DMS 273 (cell line): ENCODE results near the gene OTULINL.
A peak's percentile ranks its signal among the peaks of the same experiment; 100 is the strongest.

ENCODE experiments used
- DNase-seq: peaks from one replicate; lab custom pipeline; 2025; ENCODE audit not compliant: unreplicated experiment; lab: John Stamatoyannopoulos, UW

Gene OTULINL

GRCh38 chr5:14599476-14600127, 18.0 kb downstream of the OTULINL start:
- peak; percentile 26 for DNase-seq

DNA sequence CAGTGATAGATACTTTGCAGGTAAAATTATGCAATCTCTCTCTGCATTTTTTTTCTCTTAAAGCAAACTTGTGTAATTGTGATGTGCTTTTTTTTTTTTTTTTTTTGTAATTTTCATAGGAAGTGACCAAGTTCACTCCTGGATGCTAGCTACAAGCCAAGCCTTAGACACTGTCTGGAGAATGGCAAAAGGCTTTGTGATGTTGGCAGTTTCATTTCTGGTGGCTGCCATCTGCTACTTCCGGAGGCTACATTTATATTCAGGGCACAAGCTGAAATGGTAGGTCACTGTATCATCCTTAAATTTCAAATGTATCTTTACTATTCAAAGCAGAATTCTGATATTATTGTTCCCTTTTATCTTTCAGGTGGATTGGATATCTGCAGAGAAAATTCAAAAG, 19.3 kb downstream of the OTULINL start:
- DNase-seq, result peak; percentile 40

DNA sequence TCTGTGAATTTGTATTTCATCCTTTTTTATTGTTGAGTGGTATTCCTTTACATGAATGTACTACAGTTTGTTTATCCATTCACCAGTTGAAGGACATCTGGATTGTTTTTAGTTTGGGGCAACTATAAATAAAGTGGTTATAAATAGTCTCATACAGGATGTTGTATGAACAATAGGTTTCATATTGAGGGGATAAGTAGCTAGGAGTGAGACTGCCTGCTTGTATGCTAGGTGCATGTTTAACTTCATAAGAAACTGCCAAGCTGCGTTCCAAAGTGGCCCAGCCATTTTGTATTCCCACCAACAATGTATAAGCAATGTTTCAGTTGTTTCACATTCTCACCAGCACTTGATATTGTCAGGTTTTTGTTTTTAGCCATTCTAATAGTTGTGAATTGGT, 21.5 kb downstream of the OTULINL start:
- DNase-seq, result no peak

DNA sequence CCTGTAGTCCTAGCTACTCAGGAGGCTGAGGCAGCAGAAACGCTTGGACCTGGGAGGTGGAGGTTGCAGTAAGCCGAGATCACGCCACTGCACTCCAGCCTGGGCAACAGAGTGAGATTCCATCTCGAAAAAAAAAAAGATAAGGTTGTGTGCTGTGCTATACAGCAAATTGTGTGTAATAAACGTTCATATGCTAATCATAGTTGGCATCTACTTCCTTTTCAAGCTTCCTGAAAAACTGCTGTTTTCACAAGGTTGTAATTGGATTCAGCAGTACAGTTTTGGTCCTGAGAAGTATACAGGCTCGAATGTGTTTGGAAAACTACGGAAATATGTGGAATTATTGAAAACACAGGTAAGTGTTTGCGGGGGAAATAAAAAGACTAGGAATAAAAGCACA, 25.5 kb downstream of the OTULINL start:
- DNase-seq, result no peak

DNA sequence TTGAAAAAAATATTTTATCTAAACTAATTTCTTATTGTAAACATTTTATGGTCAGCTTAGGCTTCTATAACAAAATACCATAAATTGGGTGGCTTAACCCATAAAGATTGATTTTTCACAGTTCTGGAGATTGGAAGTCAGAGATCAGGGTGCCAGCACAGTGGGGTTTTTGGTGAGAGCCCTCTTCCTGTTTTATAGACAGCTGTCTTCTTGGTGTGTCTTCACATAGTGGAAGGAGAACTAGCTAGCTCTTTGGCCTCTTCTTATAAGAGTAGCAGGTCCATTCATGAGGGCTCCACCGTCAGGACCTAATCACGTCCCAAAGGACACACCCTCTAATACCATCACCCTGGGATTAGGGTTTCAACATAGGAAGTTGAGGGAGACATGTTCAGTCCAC, 26.6 kb downstream of the OTULINL start:
- no peak for DNase-seq

DNA sequence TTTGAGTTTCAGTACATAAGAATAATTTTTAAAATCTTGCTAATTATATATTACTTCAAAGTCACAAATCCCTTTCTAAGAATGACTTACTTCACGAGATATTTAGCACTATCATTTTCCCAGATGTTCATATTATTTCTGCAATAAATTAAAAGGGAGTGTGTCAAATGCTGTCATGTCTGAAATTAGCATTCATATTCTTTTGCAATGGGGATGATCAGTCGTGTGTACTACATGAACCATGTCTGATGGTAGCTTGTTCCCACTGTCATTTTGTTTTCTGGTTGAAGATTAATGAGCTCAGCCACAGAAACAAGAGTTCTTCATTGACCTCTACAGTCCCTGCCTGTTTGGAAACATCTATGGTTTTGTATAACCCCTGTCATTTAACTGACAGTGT, 30.1 kb downstream of the OTULINL start:
- no peak for DNase-seq

DNA sequence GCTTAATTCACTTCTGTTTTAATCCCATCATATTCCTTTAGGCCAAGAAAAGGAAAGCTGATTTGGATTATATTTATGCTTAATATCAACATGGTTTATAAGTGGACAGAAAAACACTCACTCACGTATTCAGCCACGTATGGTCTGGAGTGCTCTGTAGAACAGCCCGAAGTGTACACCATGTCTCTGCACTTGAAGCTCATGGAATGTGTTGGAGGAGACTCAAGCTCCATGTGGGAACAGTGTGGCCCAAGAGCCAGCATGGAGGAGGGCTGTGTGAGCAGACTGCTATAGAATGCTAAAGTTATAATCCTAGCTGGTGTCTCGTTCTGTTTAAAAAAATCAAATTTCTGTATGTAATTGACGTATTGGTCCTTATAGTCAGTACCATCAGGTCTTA, 32.9 kb downstream of the OTULINL start:
- no peak for DNase-seq

DNA sequence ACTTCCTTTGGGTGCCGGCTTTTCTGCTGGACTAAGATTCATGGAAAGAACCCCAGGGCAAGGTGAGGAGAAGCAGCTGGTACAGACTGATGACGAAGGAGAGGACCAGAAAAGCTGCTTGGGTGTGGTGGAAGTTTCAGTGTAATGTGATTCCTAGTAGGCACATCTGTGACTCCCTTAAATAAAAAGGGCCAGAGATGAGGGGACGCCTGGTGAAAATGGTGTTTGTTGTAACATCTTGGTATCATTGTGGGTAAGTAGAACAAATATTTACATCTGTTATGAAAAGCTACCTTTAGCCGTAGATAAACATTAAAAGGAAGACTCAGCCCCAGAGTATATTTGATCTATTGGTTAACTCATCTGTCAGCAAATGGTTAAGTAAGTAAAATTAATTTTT, 33.8 kb downstream of the OTULINL start:
- DNase-seq, result no peak

- no peak for DNase-seq
Observed at GRCh38 chr5:14617441-14617840, 35.8 kb downstream of the OTULINL start.

GRCh38 chr5:14627270-14627669, 45.7 kb downstream of the OTULINL start:
- no peak for DNase-seq

DNA sequence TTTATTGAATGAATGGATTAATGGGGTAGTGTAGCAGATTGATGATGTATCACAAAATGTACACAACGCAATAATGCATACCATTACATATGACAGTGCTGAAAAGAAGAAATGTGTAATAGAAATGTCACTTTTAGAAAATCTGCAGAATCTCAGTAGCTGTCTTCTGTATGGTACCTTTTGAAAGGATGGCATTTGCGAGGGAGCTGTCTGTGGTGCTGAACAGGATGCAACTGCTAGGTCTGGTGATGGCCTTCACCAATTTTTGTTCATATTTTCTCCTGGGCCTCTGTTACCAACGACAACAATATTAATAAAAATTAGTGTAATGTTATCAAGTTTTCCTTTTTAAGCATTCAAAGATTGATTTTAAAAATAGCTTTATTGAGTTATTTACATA, 46.8 kb downstream of the OTULINL start:
- DNase-seq, result peak; percentile 54

GRCh38 chr5:14630671-14631070, 49.1 kb downstream of the OTULINL start:
- DNase-seq, result no peak

DNA sequence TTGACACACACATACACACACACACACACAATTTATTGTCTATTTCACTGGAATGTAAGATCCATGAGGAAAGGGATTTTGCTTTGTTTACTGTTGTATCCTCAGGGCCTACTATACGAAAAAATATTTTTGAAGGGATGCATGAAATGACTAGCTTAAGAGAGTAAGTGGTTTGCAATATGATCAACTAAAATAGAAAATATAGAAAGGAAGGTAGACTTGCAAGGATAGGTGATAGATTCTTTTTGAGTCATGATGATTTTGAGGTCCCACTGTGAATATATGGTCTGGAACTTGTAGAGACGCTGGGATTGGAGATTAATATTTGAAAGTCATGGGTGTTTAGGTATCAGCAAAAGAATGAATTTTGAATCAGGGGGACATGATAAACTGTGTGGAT, 54.1 kb downstream of the OTULINL start:
- no peak for DNase-seq

- DNase-seq, result no peak
Observed at GRCh38 chr5:14640765-14641164, 59.2 kb downstream of the OTULINL start.

DNA sequence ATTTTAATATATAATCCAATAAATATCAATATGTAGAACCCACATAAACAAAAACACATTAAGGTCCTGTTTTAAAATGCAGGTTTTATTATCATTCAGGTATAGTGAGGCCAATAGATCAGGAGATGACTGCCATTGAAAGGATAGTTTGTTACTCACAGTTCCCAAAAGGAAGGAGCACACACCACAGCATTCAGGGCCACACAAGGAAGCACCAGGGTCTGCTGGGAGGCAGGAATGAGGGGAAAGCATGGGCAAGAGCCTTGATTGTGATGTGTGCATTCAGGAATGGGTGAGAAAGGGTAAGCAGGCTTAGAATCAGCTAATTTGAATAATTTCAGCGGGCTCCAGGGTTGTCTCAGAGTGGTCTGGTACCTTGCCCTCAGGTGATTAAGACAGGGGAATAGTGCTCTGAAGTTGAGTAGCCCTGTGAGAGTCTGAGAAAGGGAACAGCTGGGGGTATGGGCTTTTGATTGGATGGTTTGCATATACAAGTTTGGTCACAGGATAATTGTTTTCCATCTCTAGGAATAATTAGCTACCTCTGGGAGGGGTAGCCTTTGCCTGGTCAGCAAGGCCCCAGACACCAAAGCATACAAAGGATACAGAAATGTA, 63.1 kb downstream of the OTULINL start:
- DNase-seq, result no peak

DNA sequence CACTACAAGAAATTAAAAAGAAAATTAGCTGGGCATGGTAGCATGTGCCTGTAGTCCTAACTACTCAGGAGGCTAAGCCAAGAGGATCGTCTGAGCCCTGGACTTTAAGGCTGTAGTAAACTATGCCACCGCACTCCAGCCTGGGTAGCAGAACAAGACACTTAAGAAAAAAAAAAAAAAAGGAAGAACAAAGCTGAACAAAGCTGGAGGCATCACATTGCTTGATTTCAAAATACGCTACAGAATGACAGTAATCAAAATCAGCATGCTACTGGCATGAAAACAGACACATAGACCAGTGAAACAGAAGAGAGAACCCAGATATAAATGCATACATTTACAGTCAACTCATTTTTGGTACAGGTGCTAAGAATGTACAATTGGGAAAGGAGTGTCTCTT, 68.5 kb downstream of the OTULINL start:
- DNase-seq, result no peak

GRCh38 chr5:14655146-14655741, 73.7 kb downstream of the OTULINL start:
- DNase-seq, result no peak

GRCh38 chr5:14656898-14657297, 75.3 kb downstream of the OTULINL start:
- DNase-seq, result no peak

DNA sequence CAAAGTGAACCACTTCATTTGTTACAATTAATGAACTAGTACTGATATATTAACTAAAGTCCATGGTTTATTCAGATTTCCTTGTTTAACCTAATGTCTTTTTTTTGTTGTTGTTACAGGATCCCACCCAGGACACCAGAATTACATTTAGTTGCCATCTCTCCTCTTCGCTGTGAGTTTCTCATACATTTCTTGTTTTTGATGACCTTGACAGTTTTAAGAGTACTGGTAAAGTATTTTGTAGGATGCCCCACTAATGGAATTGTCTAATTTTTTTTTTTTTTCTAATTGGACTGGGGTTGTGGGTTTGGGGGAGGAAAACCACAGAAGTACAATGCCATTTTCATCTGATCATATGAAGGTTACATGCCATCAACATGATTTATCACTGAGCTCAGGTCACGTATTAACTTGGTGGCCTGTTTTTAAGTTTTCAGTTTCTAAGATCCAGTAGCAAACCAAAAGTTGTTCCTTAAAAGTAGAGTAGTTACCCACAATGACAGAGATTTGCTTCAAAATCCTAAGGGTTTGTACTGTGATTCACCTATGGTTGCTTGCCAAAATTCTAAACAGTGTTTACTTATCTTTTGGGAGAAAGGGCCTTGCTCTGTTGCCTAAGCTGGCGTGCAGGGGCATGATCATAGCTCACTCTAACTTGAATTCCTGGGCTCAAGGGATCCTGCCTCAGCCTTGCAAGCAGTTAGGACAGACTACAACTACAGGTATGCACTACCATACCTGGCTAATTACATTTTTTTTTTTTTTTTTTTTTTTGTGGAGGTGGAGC, 78.4 kb downstream of the OTULINL start:
- no peak for DNase-seq

DNA sequence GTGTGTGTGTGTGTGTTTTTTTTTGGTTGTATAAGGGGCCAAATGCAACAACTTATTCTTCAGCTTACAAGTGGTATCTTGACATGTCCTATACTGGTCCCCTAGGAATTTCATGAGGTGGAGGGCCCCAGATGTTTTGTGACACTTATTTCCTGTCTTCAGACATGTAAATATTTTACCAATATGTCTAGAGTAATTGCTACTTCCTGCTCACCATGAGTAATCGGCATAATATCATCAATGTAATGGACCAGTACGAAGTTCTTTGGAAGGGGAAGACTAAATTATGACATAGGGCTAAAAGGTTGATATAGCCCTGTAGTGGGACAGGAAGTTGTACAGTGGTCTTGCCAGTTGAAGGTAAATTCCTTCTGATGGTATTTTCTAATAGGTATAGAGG, 79.2 kb downstream of the OTULINL start:
- no peak for DNase-seq
